HG03045 (cell line): ENCODE measurements around the gene TLL1.

ENCODE experiments used
- ATAC-seq: cut with Tn5 transposase; IDR thresholded peaks from one replicate; pipeline ENCODE4 v1.9.1; 2021; ENCODE audit warnings: mild to moderate bottlenecking, moderate library complexity; ENCODE audit not compliant: unreplicated experiment

The TLL1 gene

GRCh38 chr4:165879641-165880040 lies 6.6 kb downstream of the TLL1 start:
- no peak for ATAC-seq

- no peak for ATAC-seq
These were observed 21.1 kb downstream of the TLL1 start for GRCh38 chr4:165894159-165894558.

- ATAC-seq, result no peak
These were observed 32.5 kb downstream of the TLL1 start for GRCh38 chr4:165905405-165906027.

- ATAC-seq, result no peak
These were observed 33.2 kb downstream of the TLL1 start for GRCh38 chr4:165906272-165906671.

GRCh38 chr4:165909947-165910346 lies 36.9 kb downstream of the TLL1 start:
- no peak for ATAC-seq

GRCh38 chr4:165915215-165915614 lies 42.2 kb downstream of the TLL1 start:
- no peak for ATAC-seq

GRCh38 chr4:165921546-165921945 lies 48.5 kb downstream of the TLL1 start:
- ATAC-seq, result no peak

GRCh38 chr4:165922747-165923146 lies 49.7 kb downstream of the TLL1 start:
- ATAC-seq, result no peak

- no peak for ATAC-seq
These were observed 53.3 kb downstream of the TLL1 start for GRCh38 chr4:165926307-165926706.

- ATAC-seq, result no peak
These were observed 54.3 kb downstream of the TLL1 start for GRCh38 chr4:165927366-165927765.

GRCh38 chr4:165927815-165928214 lies 54.8 kb downstream of the TLL1 start:
- ATAC-seq, result no peak

GRCh38 chr4:165928601-165929000 lies 55.6 kb downstream of the TLL1 start:
- no peak for ATAC-seq

GRCh38 chr4:165929662-165930061 lies 56.6 kb downstream of the TLL1 start:
- no peak for ATAC-seq

- ATAC-seq, result no peak
These were observed 58.7 kb downstream of the TLL1 start for GRCh38 chr4:165931741-165932140.

- ATAC-seq, result no peak
These were observed 71.9 kb downstream of the TLL1 start for GRCh38 chr4:165944900-165945299.

GRCh38 chr4:165945991-165946390 lies 73.0 kb downstream of the TLL1 start:
- ATAC-seq, result no peak

- ATAC-seq, result no peak
These were observed 74.0 kb downstream of the TLL1 start for GRCh38 chr4:165947019-165947418.

- ATAC-seq, result no peak
These were observed 80.1 kb downstream of the TLL1 start for GRCh38 chr4:165953181-165953580.

- no peak for ATAC-seq
These were observed 90.6 kb downstream of the TLL1 start for GRCh38 chr4:165963621-165964020.

- no peak for ATAC-seq
These were observed 91.6 kb downstream of the TLL1 start for GRCh38 chr4:165964591-165964990.

- ATAC-seq, result no peak
These were observed 92.5 kb downstream of the TLL1 start for GRCh38 chr4:165965503-165965902.

GRCh38 chr4:165966833-165967232 lies 93.8 kb downstream of the TLL1 start:
- no peak for ATAC-seq

GRCh38 chr4:165967486-165967885 lies 94.4 kb downstream of the TLL1 start:
- no peak for ATAC-seq
